Suppressor macrophage (primary cell): ENCODE results near the gene C2orf15.
"Not testable (repeated sequence)": the region's sequence is repeated elsewhere in the genome, so short reads cannot be mapped to it uniquely, and the experiment has no call there.

Source experiments
- DNase-seq, 4 experiments: peaks; one replicate each; pipeline ENCODE4 v3.0.0-alpha.2; 2020 to 2022

The C2orf15 gene

DNA sequence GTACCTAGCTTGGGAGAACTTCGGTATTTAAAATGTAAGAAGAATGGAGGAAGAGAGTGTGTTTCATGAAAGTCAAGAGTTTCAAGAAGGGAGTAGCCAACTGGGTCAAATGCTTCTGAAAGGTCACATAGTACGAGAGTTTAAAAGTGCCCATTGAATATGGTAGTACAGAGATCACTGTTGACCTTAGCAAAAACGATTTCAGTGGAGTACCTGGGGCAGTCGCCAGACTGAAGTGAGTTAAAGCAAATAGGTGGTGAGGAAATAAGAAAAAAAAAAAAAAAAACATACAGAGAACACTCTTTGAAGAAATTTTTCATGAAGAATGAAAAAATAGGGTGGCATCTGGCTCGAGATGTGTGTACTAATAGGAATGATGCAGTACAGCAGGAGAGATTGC is 24.7 kb downstream of the C2orf15 start:
- no peak for DNase-seq

GRCh38 chr2:99169534-99169933 is 28.0 kb downstream of the C2orf15 start:
- DNase-seq, result no peak

GRCh38 chr2:99171377-99172140 is 30.1 kb downstream of the C2orf15 start:
- DNase-seq, result no peak

GRCh38 chr2:99180755-99181623 is 39.5 kb downstream of the C2orf15 start, which contains the start of the genes MITD1 and MRPL30:
Gene MITD1 (minus strand): TSS chr2:99181058. CDS start chr2:99180981, 77 bp downstream.
Gene MRPL30 (plus strand): TSS chr2:99181184. CDS start chr2:99186204, 5,020 bp downstream.
- DNase-seq, result peak; percentile 95 to 97 (median 96)

- peak in 3 of 4 experiments; percentile 4 to 27 (median 5) for DNase-seq
Observed at GRCh38 chr2:99181624-99182000, 40.1 kb downstream of the C2orf15 start.

- no peak for DNase-seq
Observed at GRCh38 chr2:99183025-99183424, 41.5 kb downstream of the C2orf15 start.

- no peak for DNase-seq
Observed at GRCh38 chr2:99184811-99185210, 43.3 kb downstream of the C2orf15 start.

GRCh38 chr2:99187011-99187410 is 45.5 kb downstream of the C2orf15 start:
- no peak for DNase-seq

DNA sequence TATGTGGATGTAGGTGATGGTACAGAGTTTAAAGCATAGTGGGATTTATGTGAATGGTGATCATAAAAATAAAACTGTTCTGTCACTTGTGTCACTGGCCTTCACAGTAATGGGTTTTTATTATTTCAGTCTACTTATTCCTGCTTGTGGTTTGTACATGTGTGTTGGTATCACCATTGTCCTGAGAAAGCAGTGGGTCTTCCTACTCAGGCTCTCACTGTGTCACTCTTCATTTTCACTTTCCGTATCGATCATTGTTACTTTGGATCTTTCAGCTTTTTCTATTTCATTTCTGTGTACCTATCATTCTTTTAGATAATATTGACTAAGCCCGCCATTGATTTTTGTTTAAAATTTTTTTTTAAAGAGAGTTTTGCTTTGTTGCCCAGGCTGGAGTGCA is 46.9 kb downstream of the C2orf15 start:
- no peak for DNase-seq

GRCh38 chr2:99190548-99190947 is 49.0 kb downstream of the C2orf15 start:
- no peak for DNase-seq

- not testable (repeated sequence) for DNase-seq
Observed at GRCh38 chr2:99192364-99192763, 50.9 kb downstream of the C2orf15 start.

GRCh38 chr2:99198103-99198841 is 56.8 kb downstream of the C2orf15 start:
- DNase-seq, result no peak

DNA sequence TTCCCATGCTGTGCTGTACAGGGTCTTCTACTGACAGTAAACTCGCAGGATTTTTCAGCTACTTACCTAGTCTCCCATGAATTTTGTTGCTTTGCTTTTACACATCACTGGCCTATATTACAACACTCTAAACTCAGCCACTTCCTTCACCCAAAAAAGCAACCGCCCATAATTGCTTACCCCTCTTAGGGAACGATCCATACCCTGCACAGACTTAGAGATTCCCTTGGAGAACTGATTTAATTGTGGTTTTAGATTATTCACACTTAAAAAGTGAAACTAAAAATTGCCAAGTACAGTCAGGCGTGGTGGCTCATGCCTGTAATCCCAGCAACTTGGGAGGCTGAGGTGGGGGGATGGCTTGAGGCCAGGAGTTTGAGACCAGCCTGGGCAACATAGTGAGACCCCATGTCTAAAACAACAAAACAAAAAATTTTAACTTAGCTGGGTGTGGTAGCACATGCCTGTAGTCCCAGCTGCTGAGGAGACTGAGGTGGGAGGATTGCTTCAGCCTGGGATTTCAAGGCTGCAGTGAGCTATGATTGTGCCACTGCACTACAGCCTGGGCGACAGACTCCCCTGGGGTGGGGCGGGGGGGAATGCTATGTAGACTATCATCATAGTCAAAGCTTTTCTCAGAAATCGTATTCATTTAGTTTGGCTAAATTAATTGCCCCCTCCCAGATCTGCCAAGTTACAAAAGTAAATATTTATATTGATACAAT is 58.7 kb downstream of the C2orf15 start:
- peak in 3 of 4 experiments; percentile 17 to 29 (median 27) for DNase-seq
